PC-9 (cell line): Measurements from ENCODE around the gene FBXO38.

Experiments used
- CTCF ChIP-seq: fragments of 200-600 bp; sonication (generic); conservative IDR thresholded peaks from 2 replicates; pipeline ENCODE4 v1.6.1; 2017; ENCODE audit warnings: mixed run types, antibody characterized with exemption, mild to moderate bottlenecking, moderate library complexity
- EZH2 ChIP-seq: fragments of 200-600 bp; sonication (generic); IDR thresholded peaks from 2 replicates; pipeline ENCODE4 v1.8.0; 2017; ENCODE audit warnings: antibody characterized with exemption, low read depth

DNA sequence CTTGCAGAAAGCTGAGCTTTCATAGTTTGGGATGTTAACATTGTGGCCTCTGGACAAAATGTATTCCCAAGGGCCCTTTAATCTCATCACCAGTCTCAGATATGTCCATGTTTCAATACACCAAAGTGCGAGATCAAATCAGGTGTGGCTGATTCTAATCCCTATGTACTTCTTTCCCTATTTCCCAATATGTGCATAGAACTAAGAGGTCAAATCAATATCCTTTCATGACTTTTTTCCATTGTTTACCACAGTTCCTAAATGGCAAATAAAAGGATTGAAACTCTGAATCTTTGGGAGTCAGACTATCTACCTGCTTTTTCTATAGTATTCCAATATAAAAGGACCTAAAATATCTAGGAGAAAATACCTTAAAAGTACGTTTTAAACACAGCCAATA lies 105.0 kb downstream of the FBXO38 start:
- TF ChIP-seq CTCF = no peak
- TF ChIP-seq EZH2 = no peak
